ENCODE results near the gene CSNK1G2.

Gene CSNK1G2

DNA sequence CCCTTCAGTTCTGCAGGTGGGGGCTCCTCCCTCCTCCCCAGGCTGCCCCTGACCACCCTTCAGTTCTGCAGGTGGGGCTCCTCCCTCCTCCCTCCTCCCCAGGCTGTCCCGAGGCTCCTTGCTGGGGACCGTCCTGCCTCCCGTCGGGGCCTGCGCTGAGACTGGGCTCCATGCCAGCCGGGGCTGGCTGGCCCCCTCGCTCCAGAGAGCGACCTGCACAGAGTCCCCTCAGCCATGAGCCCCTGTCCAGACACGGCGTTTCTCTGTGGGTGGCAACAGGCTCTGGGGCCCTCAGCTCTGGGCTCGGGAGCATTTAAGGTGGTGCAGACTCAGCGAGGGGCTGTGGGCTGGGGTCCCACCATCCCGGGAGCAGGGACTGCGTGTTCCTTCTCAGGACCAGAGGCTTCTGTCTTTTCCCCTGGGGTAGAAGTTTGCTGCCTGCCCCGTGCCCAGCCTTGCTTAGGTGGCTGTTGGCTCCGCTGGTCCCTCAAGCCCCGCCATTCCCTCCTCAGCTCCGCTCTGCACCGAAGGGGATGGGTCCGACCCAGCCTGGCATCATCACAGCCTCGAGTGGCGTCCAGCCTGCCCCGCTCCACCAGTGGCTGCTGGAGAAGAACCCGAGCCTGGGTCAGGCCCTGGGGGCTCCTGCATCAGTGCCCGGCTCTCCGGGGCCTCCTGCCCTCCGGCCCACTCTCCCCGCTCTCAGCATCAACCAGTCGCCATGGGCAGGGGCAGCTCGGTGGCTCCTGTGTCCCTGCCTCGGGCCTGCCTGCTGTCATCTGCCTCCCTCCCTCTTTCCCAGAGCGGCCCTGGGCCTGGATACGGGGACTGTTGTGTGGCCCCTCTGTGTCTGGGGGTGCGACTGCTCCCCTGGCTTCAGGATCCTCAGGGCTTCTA lies 27.6 kb downstream of the CSNK1G2 start:
- DNase-seq (ENCODE audit: low read depth, low spot score): no peak

DNA sequence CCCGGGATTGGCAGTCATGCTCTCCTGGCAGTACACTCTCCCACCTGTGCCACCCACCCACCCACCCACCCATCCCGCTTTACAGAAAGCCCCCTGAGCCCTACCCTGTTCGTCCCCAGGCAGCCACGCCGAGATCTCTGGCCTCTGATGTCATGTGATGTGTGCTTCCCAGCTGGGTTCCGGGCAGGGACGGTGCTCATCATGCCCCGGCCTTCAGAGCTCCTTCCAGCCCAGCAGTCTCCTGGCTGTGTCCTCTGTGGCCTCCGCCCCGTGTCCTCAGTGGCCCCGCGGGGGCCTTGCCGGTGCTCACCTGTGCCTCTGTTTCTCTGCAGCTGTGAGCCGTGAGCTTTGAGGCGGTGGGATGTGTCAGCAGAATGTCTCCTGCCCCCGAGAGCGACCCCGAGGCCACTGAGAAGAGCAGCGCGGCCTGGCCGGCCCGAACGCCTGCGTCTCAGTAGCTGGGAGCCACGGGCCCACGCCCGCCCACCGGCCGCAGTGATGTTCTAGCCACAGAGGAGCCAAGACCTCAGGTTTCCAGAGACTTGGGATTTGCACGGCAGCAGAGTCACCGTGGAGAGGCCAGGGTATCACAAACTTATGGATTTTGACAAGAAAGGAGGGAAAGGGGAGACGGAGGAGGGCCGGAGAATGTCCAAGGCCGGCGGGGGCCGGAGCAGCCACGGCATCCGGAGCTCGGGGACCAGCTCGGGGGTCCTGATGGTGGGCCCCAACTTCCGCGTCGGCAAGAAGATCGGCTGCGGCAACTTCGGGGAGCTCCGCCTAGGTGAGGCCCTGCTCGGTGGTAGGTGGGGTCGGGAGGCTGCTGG lies 28.4 kb downstream of the CSNK1G2 start:
- DNase-seq (ENCODE audit: low read depth, low spot score): no peak

DNA sequence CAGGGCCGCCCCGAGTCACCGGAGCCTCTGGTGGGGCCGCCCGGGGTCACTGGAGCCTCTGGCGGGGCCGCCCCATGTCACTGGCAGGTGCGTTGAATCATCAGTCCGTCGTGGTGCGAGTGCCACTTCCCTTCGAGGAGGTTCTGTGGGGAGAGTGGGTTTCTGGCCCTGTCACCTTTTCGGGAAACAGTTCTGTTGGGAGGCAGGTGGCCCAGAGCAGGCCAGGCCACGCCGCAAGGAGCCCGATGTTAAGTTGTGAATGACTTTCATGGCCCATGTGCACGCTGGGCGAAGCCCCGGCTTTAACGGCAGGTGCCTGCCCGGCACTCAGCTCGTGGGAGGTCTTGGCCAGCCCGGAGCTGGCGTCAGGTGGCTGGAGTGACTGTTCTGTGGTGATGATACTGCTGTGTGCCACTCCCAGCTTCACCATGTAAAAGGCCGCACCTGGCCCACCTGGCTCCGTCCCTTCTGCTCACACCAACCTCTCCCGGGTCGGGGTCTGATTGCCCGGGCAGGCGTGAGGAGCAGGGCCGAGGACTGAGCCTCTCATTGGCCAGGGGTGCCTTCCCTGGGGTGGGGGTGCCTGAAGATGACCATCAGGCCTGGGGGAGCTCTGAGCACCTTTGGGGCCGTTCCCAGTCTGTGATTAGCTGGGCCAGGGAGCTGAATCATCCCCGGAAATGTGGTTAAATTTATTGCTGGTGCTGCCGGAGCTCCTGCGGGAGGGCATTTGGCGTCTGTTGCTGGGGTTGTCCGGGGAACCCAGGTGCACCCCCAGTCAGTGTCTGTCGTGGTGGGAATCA lies 29.2 kb downstream of the CSNK1G2 start:
- no peak for DNase-seq (ENCODE audit: low read depth, low spot score)

DNA sequence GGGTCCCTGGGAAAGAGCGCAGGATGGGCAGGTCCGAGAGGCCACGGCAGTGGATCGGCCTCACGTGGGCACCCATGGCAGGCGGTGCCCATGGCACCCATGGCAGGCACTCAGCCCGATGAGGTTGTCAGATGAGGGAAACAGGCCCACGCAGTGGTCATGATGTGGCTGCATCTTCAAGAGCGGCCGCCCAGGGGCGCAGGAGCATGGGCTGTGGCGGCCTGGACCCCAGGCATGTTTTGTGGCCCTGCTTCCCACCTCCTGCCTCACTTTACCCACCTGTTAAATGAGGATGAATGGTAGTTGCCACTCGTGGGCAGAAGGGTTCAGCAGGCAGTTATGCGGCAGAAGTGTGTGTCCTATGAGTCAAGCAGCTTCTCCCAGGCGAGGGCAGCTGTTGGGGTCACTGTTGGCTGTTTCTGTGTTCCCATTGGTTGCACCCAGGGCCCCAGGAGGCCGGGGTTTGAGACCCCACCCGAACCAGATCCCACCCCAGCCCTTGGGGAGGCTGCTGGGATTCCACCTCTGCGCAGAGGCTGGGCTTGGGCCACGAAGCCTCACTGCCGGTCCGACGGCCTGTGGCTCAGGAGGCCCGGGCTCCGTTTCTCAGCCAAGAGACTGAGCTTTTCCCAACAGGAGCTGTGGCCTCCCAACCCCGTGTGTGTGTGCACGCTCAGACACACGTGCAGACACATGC lies 30.0 kb downstream of the CSNK1G2 start:
- DNase-seq (ENCODE audit: low read depth, low spot score): no peak

DNA sequence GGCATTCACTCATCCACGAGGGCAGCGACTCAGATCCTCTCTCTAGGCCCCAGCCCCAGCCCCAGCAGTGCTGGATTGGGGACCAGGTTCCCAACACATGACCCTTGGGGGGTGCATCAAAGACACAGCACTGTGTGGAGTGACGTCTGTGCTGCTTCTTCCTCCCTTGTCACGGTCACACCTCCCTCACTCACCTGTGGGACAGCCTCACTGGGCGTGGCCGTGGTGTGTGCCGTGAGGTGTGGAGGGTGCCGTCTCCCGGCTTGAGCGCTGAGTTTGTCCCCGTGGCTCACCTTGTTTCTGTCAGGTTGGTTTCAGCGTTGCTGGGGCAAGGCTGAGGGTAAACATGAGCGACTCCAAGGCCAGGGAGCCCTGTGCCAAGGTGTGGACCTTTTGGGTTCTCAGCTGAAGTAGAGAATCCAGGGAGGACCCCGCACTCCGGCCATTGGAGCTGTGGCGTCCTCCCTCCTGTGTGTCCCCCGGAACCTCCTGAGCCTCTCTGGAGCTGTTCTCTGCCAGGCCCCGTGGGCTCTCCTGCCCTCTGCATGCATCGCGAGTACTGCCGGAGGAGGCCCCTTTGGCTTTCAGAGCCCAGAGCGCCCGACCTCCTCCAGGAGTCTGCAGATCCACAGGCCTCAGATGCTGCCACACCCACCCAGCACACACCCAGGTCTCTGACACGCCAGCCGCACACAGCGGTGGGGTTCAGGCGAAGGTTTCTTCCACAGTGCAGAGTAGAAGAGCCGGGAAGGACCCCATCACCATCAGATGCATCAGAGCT lies 33.6 kb downstream of the CSNK1G2 start:
- DNase-seq (ENCODE audit: low read depth, low spot score): no peak

DNA sequence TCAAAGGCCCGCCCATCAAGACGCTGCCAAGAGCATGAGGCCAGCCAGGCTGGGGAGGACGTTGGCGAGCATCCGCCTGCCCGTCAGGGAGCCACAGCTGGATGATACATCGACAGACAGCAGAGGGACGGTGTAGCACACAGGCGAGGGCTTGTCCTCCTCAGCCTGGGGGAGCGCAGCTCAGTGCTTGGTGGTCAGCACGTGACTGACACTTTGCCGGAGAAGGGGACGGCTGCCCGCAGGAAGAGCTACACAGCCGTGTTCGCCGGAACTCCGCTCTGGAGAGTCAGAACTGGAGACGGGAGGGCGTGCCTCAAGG lies 34.1 kb downstream of the CSNK1G2 start:
- DNase-seq (ENCODE audit: low read depth, low spot score): no peak

DNA sequence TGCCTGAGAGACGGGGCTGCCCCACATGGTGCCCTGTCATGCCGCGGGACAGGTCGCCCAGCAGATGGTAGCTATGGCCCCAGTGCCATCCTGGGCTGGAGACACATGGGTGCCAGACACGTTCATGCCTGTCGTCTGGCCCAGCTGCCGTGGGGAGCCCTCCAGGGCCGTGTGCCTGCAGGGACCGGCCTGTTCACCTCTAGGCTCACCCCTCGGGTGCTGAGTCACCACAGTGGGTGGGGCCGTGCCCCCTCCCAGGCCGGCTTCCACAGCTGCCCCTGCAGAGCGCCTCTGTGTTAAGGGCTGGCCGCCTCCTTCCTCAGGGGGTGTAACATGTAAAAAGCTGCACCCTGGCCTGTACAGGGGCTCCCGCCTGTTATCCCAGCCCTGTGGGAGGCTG lies 36.1 kb downstream of the CSNK1G2 start:
- DNase-seq (ENCODE audit: low read depth, low spot score): no peak

DNA sequence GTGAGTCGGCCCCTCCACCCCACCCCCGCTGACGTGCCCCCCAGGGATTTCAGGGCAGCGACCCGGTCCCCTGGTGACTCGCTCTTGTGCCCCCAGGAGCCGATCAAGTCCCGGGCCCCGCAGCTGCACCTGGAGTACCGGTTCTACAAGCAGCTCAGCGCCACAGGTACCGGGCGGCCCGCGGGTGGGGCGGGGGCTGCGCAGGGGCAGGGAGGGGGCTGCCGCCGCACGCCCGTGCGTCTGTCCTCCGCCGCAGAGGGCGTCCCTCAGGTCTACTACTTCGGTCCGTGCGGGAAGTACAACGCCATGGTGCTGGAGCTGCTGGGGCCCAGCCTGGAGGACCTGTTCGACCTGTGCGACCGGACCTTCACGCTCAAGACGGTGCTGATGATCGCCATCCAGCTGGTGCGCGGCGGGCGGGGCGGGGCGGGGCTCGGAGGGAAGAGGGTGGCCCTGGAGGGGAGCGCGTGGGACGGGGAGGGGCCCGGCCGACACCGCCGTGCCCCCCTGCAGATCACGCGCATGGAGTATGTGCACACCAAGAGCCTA lies 37.4 kb downstream of the CSNK1G2 start:
- DNase-seq (ENCODE audit: low read depth, low spot score): no peak

DNA sequence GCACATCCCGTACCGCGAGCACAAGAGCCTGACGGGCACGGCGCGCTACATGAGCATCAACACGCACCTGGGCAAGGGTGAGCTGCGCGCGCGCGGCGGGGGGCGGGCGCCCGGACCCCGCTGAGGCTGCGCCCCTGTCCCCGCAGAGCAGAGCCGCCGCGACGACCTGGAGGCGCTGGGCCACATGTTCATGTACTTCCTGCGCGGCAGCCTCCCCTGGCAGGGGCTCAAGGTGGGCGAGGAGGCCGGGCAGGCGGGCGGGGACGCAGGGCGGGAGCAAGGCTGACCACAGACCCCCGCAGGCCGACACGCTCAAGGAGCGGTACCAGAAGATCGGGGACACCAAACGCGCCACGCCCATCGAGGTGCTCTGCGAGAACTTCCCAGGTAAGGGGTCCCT lies 38.0 kb downstream of the CSNK1G2 start:
- no peak for DNase-seq (ENCODE audit: low read depth, low spot score)

DNA sequence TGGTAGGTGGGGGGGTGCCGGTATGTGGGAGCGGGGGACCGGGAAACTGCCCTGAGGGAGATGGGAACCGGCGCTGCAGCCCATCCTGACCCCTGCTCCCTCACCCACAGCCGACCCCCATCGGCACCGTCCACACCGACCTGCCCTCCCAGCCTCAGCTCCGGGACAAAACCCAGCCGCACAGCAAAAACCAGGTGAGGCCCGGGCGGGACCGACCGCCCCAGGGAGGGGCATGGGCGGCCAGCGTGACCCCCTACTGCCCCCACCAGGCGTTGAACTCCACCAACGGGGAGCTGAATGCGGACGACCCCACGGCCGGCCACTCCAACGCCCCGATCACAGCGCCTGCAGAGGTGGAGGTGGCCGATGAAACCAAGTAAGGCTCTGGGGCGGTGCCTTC lies 38.7 kb downstream of the CSNK1G2 start:
- no peak for DNase-seq (ENCODE audit: low read depth, low spot score)

DNA sequence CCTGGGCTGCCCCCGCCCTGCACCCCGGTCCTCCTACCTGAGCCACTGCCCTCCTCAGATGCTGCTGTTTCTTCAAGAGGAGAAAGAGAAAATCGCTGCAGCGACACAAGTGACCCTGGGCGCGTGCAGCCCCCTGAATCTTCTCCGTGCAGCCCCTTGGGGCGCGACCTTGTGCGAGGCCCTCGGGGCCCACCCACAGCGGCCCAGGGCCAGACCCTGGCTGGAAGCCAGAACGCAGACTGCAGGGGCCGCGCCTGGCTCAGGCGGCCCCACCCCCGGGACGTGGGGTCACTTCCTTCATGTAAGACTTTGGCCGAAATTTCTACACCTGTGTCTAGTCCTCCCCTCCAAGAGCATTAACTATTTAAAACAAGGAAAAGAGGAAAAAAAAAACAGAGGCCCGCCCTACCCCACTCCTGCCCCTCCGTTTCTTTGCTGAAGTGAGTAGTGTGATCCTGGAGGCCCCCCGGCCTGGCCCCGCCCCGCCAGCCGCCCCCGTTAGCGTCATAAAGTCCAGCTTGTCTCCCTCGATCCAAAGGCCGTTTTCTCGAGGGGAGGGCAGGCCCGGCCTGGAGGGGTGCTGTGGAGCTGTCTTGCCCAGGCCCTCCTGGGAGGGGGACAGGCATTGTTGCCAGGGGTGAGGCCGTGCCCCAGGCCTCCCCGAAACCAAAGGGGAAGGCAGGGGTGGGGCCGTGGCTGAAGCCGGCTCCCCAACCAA lies 39.3 kb downstream of the CSNK1G2 start:
- no peak for DNase-seq (ENCODE audit: low read depth, low spot score)

DNA sequence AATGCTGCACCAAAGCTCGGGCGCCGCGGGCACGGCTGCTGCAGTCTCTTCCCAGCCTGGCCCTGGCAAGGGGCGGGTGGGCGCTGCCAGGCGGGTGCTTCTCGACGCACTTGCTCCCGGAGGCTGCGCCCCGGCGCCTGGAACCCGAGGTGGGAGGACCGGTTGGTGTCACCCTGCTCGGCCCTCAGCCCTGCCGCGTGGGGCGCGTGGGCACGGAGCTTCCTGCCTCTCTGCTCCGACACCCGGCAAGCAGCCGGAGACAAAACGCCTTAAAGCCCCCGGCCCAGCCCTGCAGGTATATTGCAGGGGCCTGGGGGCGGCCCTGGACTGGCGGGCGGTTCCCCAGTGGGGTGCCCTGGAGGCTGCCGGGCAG lies 39.8 kb downstream of the CSNK1G2 start:
- DNase-seq (ENCODE audit: low read depth, low spot score): no peak

DNA sequence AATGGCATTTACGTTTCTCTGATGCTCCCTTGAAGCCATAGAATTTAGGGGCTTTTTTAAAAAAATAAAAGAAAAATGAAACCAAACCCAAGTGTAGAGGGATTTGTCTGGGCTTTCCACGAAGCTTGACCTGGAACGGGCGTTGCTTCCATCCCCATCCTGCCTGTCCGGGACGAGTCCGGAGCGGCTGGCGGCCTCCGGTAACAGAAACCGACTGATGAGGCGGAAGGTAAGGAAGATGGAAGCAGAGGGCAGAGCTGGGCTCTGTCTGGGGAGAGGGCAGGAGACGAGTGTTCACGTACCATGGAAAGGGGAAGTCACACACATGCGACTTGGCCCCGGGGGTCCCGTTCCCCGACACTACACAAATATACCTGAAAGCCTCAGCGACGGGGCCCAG lies 40.3 kb downstream of the CSNK1G2 start:
- DNase-seq (ENCODE audit: low read depth, low spot score): no peak

DNA sequence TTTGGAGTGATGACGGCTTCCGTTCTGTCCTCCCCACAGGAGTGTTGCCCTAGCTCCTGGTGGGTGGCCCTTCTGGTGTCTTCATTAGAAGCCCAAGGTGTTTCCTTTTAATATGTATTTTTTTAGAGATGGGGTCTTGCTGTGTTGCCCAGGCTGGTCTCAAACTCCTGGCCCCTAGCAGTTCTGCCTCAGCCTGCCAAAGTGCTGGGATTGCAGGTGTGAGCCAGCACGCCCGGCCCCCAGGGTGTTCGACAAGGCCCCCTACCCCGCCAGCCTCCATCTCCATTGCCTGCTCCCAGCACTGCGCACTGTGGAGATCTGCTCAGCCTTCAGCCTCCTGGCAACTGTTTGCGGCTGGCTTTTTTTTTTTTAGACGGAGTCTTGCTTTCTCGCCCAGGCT lies 43.4 kb downstream of the CSNK1G2 start:
- no peak for DNase-seq (ENCODE audit: low read depth, low spot score)

DNA sequence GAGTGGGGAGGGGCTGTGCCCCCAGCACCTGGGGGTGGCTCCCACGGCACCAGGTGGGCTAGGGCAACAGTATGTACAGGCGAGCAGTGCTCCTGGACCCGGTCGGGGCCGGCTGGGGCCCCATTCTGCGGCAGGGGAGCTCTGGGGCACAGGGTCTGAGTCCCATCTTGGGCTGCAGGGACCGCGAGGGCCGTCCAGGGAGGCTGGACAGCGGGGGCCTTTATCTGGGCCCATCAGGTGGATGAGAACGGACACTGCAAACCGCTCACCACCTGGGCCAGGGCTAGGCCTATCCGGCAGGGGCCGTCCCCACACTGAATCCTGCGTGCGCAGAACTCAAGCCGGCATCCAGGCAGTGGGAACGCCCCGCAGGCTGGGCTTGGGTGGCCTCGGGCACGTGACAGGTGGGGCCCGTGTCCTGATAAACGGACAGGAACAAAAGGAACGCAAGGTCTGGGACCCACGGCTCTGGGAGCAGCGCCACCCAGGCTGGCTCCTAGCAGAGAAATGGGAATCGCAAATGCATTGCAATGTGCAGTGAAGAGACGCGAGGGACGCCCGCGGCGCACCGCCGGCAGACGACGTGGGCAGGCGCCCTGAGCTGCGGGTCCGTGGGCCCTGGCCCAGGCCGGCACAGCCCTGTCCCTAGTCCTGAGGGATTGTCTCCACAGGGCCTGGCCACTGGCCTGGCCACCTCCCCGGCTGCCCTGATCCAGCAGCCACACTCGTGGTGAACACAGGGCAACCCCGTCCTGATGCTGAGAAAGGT lies 44.8 kb downstream of the CSNK1G2 start:
- DNase-seq (ENCODE audit: low read depth, low spot score): no peak

DNA sequence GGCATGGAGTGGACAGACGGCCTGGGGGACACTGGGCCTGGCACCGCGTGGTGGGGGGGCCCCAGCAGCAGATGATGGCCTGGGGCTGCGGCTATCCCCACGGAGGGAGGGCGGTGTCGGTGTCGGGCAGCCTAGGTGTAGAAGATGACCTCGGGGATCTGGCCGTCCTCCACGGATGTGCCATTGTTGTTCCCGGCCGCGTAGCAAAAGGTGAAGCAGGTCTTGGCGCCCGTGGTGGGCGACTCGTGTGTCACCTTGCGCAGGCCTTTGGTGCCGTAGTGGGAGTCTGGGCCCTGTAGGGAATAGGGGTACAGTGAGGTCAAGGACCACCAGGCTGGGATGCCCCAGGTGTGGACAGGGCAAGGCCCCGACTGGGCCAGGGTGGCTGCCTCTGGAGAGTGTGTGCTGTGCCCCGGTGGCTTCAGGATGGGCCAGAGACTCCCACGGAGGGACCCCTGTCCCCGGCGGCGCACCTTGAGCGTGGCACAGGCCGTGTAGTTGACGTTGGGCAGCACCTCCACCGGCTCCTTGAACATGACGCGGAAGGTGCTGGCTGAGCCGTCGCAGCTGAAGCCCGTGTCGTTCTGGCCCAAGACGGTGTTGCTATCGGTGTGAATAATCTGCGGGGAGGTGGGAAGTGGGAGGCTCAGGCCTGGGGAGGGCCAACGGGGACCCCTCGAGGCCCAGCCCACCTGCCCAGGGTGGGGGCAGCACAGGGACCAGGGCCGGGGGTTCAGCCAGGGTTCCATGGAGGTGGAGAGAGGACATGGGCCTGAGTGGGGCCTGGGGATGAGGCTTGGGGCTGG lies 45.6 kb downstream of the CSNK1G2 start:
- no peak for DNase-seq (ENCODE audit: low read depth, low spot score)

DNA sequence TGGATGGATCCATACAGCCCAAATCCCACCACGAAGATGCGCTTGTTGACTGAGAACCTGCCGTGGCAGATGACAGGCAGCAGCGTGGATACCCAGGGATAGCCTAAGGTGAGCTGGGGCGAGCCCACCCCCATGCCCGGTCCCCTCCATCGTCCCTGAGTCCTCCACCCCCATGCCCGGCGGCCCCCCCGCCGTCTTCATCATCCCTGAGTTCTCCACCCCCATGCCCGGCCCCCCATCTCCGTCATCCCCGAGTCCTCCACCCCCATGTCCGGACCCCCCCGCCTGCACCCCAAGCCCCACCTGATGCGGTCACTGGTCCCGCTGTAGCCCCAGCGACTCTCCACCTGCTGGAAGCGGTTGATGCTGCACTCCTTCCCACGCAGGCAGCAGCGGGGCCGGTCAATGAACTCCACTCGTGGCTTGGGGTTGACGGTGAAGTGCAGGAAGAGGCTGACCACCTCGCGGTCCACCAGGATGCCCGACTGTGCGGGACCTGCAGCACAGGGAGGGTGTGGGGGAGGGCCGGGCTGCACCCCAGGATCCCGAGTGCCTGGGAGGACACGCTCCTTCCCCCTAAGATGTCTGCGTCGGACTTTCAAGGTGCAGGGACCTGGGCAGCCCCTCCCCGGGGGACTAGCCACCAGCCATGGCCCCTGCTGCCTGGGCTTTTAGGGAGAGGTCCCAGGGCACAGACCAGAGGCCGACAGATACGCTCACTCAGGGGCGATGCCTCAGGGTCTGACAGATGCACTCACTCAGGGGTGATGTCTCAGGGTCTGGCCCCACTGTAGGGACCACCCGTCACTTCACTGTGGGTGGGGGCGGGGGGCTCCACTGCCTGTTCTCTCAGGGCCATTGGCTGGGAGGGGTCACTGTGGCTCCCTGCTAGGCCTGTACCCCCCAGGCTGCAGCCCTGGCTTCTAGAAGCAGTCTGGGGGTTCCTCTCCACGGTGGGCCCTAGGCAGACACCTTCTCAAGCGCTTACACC lies 46.5 kb downstream of the CSNK1G2 start:
- no peak for DNase-seq (ENCODE audit: low read depth, low spot score)

All from activated CD4-positive, CD25-positive, alpha-beta regulatory T cell treated with anti-CD3 and anti-CD28 coated beads, Interleukin-2, amount 50 U/mL, for 16 hours (primary cell).